Hematopoietic multipotent progenitor cell (in vitro differentiated cells): Measurements from ENCODE around the gene VAV3. TPM values are rescaled to one million over a fixed set of nuclear protein-coding genes. Genes with fewer than 3 reads are reported as not detected.
A peak's percentile ranks its signal among the peaks of the same experiment; 100 is the strongest.
"Not testable (repeated sequence)": the region's sequence is repeated elsewhere in the genome, so short reads cannot be mapped to it uniquely, and the experiment has no call there.

Source experiments
- DNase-seq, 3 donors: peaks; one replicate each; pipeline ENCODE4 v3.0.0-alpha.2; 2011 to 2015; ENCODE audit warnings: low read depth in 2 of 3, low spot score in 2 of 3
- total RNA-seq: library from RNA; depleted of rRNA; stranded (reverse); fragments of >200 nt; gene quantifications from one replicate; pipeline ENCODE4 v1.2.3, GENCODE V29; 2012

The VAV3 gene
- total RNA-seq, 1 donor = 30.7 TPM

GRCh38 chr1:107661158-107661557 is 303.8 kb downstream of the VAV3 start:
- no peak for DNase-seq

GRCh38 chr1:107659961-107660360 is 305.0 kb downstream of the VAV3 start:
- no peak for DNase-seq

GRCh38 chr1:107657356-107657755 is 307.6 kb downstream of the VAV3 start:
- DNase-seq = no peak

GRCh38 chr1:107653765-107654164 is 311.2 kb downstream of the VAV3 start:
- no peak for DNase-seq

- DNase-seq = no peak
Measured at GRCh38 chr1:107653005-107653404, 312.0 kb downstream of the VAV3 start.

GRCh38 chr1:107650825-107651224 is 314.2 kb downstream of the VAV3 start:
- not testable (repeated sequence) for DNase-seq

- no peak for DNase-seq
Measured at GRCh38 chr1:107649023-107649422, 316.0 kb downstream of the VAV3 start.

GRCh38 chr1:107648071-107648470 is 316.9 kb downstream of the VAV3 start:
- DNase-seq = no peak

- no peak for DNase-seq
Measured at GRCh38 chr1:107647012-107647411, 318.0 kb downstream of the VAV3 start.

GRCh38 chr1:107643766-107644165 is 321.2 kb downstream of the VAV3 start:
- DNase-seq = no peak

- no peak for DNase-seq
Measured at GRCh38 chr1:107640207-107640606, 324.8 kb downstream of the VAV3 start.

GRCh38 chr1:107637101-107637500 is 327.9 kb downstream of the VAV3 start:
- DNase-seq = no peak

- peak in 1 of 3 donors; percentile 24 for DNase-seq
Measured at GRCh38 chr1:107633596-107633995, 331.4 kb downstream of the VAV3 start.

GRCh38 chr1:107626073-107626796 is 338.7 kb downstream of the VAV3 start:
- DNase-seq = no peak

- DNase-seq = no peak
Measured at GRCh38 chr1:107625405-107626029, 339.5 kb downstream of the VAV3 start.

- no peak for DNase-seq
Measured at GRCh38 chr1:107623431-107623830, 341.5 kb downstream of the VAV3 start.

- DNase-seq = no peak
Measured at GRCh38 chr1:107622966-107623365, 342.0 kb downstream of the VAV3 start.

- no peak for DNase-seq
Measured at GRCh38 chr1:107622535-107622934, 342.4 kb downstream of the VAV3 start.

GRCh38 chr1:107620753-107621152 is 344.2 kb downstream of the VAV3 start:
- no peak for DNase-seq

- DNase-seq = no peak
Measured at GRCh38 chr1:107618539-107618938, 346.4 kb downstream of the VAV3 start.

- no peak for DNase-seq
Measured at GRCh38 chr1:107617921-107618320, 347.1 kb downstream of the VAV3 start.

- no peak for DNase-seq
Measured at GRCh38 chr1:107617456-107617855, 347.5 kb downstream of the VAV3 start.
